B cell (primary cell): ENCODE results near the gene POLR2A. TPM values are rescaled to one million over a fixed set of nuclear protein-coding genes. Genes with fewer than 3 reads are reported as not detected.

Source experiments
- ATAC-seq: fragments of 200-7000 bp; cut with Tn5 transposase; one replicate; pipeline ENCODE4 v1.10.0; 2021; ENCODE audit warnings: low read depth, mild to moderate bottlenecking, moderate number of reproducible peaks, moderate library complexity
- CTCF ChIA-PET: fragments of 350-600 bp; sonication (Branson Sonifier 250); formaldehyde crosslinking; loops from one replicate; lab custom pipeline; 2021; ENCODE audit warnings: antibody characterized with exemption, inconsistent platforms; lab: Charles Lee
- POLR2A ChIA-PET: fragments of 350-600 bp; sonication (Branson Sonifier 250); formaldehyde crosslinking; loops from one replicate; lab custom pipeline; 2021; ENCODE audit warnings: antibody characterized with exemption; lab: Charles Lee
- DNase-seq: peaks from one replicate; pipeline ENCODE4 v3.0.0; 2013
- H2AFZ ChIP-seq: 2 replicates; pipeline ENCODE4 v1.6.1; 2012; ENCODE audit warnings: mild to moderate bottlenecking, low read depth, low read length; ENCODE audit not compliant: insufficient read depth, poor library complexity, severe bottlenecking
- H3K27ac ChIP-seq, 2 donors: 1 replicate in 1 of 2; 2 replicates in 1 of 2; pipeline ENCODE4 v1.5.1; 2012 to 2013; ENCODE audit warnings: low read length in 2 of 2, mild to moderate bottlenecking in 2 of 2, moderate library complexity in 1 of 2
- H3K27me3 ChIP-seq, 4 experiments: fragments of 200-600 bp in 1 of 4; sonication (generic) in 1 of 4; replicated peaks in 1 of 4; 1 replicate in 2 of 4; 2 replicates in 2 of 4; pipeline versions ENCODE4 v1.6.1 to v1.7.0; 2013 to 2016; ENCODE audit warnings: low read length in 3 of 4, mild to moderate bottlenecking in 2 of 4, mixed read lengths in 1 of 4, moderate library complexity in 1 of 4; ENCODE audit not compliant: insufficient read depth in 4 of 4, control insufficient read depth in 3 of 4; ENCODE audit errors: control extremely low read depth in 1 of 4
- H3K36me3 ChIP-seq, 2 experiments: replicated peaks in 1 of 2; 1 replicate in 1 of 2; 2 replicates in 1 of 2; pipeline versions ENCODE4 v1.6.1 to v1.7.1; 2013; ENCODE audit warnings: low read length in 1 of 2; ENCODE audit not compliant: insufficient read depth in 2 of 2, control insufficient read depth in 1 of 2; ENCODE audit errors: control extremely low read depth in 1 of 2, extremely low read depth in 1 of 2
- H3K4me1 ChIP-seq, 2 donors: fragments of 200-600 bp in 1 of 2; sonication (generic) in 1 of 2; 1 replicate in 1 of 2; 2 replicates in 1 of 2; pipeline versions ENCODE4 v1.5.1 to v1.6.1; 2013 to 2017; ENCODE audit warnings: low read length in 2 of 2; ENCODE audit not compliant: control insufficient read depth in 2 of 2, insufficient read depth in 2 of 2
- H3K4me2 ChIP-seq: replicated peaks from 2 replicates; pipeline ENCODE3; 2012; ENCODE audit warnings: mild to moderate bottlenecking, low read depth, low read length; ENCODE audit not compliant: poor library complexity, severe bottlenecking
- H3K4me3 ChIP-seq, 5 experiments: fragments of 200-600 bp in 1 of 5; sonication (generic) in 1 of 5; 1 replicate in 3 of 5; 2 replicates in 2 of 5; pipeline versions ENCODE4 v1.5.1 to v1.7.0; 2011 to 2016; ENCODE audit warnings: low read length in 4 of 5, mild to moderate bottlenecking in 4 of 5, low read depth in 2 of 5, control low read depth in 1 of 5, moderate library complexity in 1 of 5; ENCODE audit not compliant: insufficient read depth in 1 of 5; ENCODE audit errors: control extremely low read depth in 1 of 5, extremely low read depth in 1 of 5
- H3K79me2 ChIP-seq: fragments of 200-600 bp; sonication (generic); one replicate; pipeline ENCODE4 v1.6.0; 2016; ENCODE audit warnings: low read length; ENCODE audit not compliant: control insufficient read depth, insufficient read depth
- H3K9ac ChIP-seq: fragments of 200-600 bp; sonication (generic); 2 replicates; pipeline ENCODE4 v1.6.1; 2017; ENCODE audit warnings: mild to moderate bottlenecking, low read length, moderate library complexity
- H3K9me3 ChIP-seq, 3 donors: one replicate each; pipeline versions ENCODE4 v1.6.1 to v1.7.1; 2013; ENCODE audit warnings: low read length in 2 of 3; ENCODE audit not compliant: control insufficient read depth in 2 of 3, insufficient read depth in 1 of 3; ENCODE audit errors: control extremely low read depth in 1 of 3
- H4K20me1 ChIP-seq: 2 replicates; pipeline ENCODE4 v1.6.0; 2012; ENCODE audit warnings: mild to moderate bottlenecking, low read length; ENCODE audit not compliant: insufficient read depth, control insufficient read depth, poor library complexity, severe bottlenecking
- H3K27ac Mint-ChIP-seq: one replicate; pipeline ENCODE4 v1.8.0; 2021; ENCODE audit warnings: mixed read lengths
- H3K27me3 Mint-ChIP-seq: one replicate; pipeline ENCODE4 v1.8.0; 2021; ENCODE audit warnings: mixed read lengths
- H3K4me1 Mint-ChIP-seq: one replicate; pipeline ENCODE4 v1.8.0; 2021; ENCODE audit warnings: mixed read lengths
- H3K4me3 Mint-ChIP-seq: one replicate; pipeline ENCODE4 v1.8.0; 2021; ENCODE audit warnings: mixed read lengths
- H3K9me3 Mint-ChIP-seq: one replicate; pipeline ENCODE4 v1.8.0; 2022; ENCODE audit warnings: mixed read lengths; ENCODE audit not compliant: insufficient read depth
- CTCF ChIP-seq: fragments of 200-600 bp; IDR thresholded peaks from one replicate; pipeline ENCODE4 v1.8.0; 2022; ENCODE audit warnings: antibody characterized with exemption, mild to moderate bottlenecking
- EZH2 ChIP-seq: IDR thresholded peaks from 2 replicates; pipeline ENCODE4 v1.6.1; 2012; ENCODE audit warnings: borderline replicate concordance, low read depth, mild to moderate bottlenecking, moderate library complexity, low read length; ENCODE audit not compliant: insufficient read depth, poor library complexity, severe bottlenecking
- WGBS: methylation state at CpG from one replicate; pipeline ENCODE4 v1.1.5; 2013; ENCODE audit warnings: missing lambda C conversion rate; ENCODE audit not compliant: insufficient coverage; 5-methylcytosine and 5-hydroxymethylcytosine counted together
- intact Hi-C: fragments of 100-400 bp; cut with micrococcal nuclease; formaldehyde crosslinking; loops from one replicate; pipeline ENCODE4 v1.10.0; 2022
- polyA plus RNA-seq: library from polyadenylated mRNA; depleted of rRNA; stranded (reverse); fragments of >200 nt; gene quantifications from 2 replicates; pipeline ENCODE4 v1.2.3, GENCODE V29; 2012
- total RNA-seq, 2 donors: library from RNA; stranded (reverse); fragments of 120-200 nt in 1 of 2; gene quantifications; 1 replicate in 1 of 2; 2 replicates in 1 of 2; pipeline versions ENCODE4 v1.2.3 to v1.2.4, GENCODE V29; 2013 to 2022

Gene POLR2A
- total and polyA plus RNA-seq, 2 donors (not counting 1 experiment from before 2014, with no cell fraction given) = 56.5 to 225 TPM

GRCh38 chr17:7439462-7440112 lies 44.6 kb upstream of the POLR2A start, which contains the start of gene FGF11:
TSS of gene FGF11 (plus strand) at chr17:7439512. CDS start at chr17:7439621, 109 bp downstream.
- Histone ChIP-seq H3K4me3 (peak within 1 kb of the TSS; percentile 11 to 54 (median 33)), H3K36me3 (no peaks in the 10 kb centered on the region), H3K27ac (no peak within 1 kb of the TSS), H3K4me1 (peaks cover 53 to 54% of the 10 kb centered on the region in 2 donors), H3K9ac (peak within 1 kb of the TSS; percentile 53), H3K9me3 (peaks cover 0 to 34% (median 0%) of the 10 kb centered on the region in 3 donors), H3K4me2 (peak within 1 kb of the TSS; percentile 93), H4K20me1 (peaks cover 49% of the 10 kb centered on the region), H3K79me2 (peaks cover 27% of the 10 kb centered on the region), H2AFZ (peak within 1 kb of the TSS; percentile 35), H3K27me3 (peaks cover 0 to 66% (median 40%) of the 10 kb centered on the region in 4 experiments)
- peaks cover 58% of the 10 kb centered on the region for H3K27me3 Mint-ChIP-seq
- peak within 1 kb of the TSS; percentile 65 for H3K27ac Mint-ChIP-seq
- intact Hi-C loops = loop anchor here (5.0 kb wide), 2 partner anchors 402 to 1952 kb away; partner anchors contain the start of genes DERL2, MIS12 and SLC16A13
- CTCF ChIA-PET = interaction anchor here (1.1 to 3.6 kb wide), 6 partner anchors 15 to 550 kb away, joined by 3 to 15 read pairs (median 3); partner anchors contain the start of genes SENP3 and TP53
- 4% methylated on average over 48 of the region's 50 CpGs for WGBS
- DNase-seq (peak; percentile 44), ATAC-seq (no peak)
- H3K9me3 Mint-ChIP-seq = no peaks in the 10 kb centered on the region
- peaks cover 49% of the 10 kb centered on the region for H3K4me1 Mint-ChIP-seq
- peak within 1 kb of the TSS; percentile 84 for H3K4me3 Mint-ChIP-seq
- POLR2A ChIA-PET = interaction anchor here (0.7 to 1.8 kb wide), 2 partner anchors 45 to 360 kb away, joined by 4 to 8 read pairs; partner anchors contain the start of gene POLR2A
- TF ChIP-seq EZH2 (peak; percentile 70), CTCF (no peak)
